ENCODE results near the gene ATP6AP1. TPM values are rescaled to one million over a fixed set of nuclear protein-coding genes. Genes with fewer than 3 reads are reported as not detected.

ATP6AP1 gene
- total and polyA plus RNA-seq, 2 donors (not counting 1 experiment from before 2014, with no cell fraction given), result 47.1 to 57.7 TPM

GRCh38 chrX:154397888-154398667 lies 30.4 kb upstream of the ATP6AP1 start, which contains the start of gene RPL10:
Gene RPL10, plus strand, starts transcription at chrX:154398377. Its CDS starts 143 bp downstream, at chrX:154398520.
- H3K9me3 Mint-ChIP-seq (ENCODE audit: insufficient read depth), result no peaks in the 10 kb centered on the region
- no peak for TF ChIP-seq EZH2 (IDR thresholded peaks at IDR 0.05; ENCODE audit: borderline replicate concordance, insufficient read depth, low read depth, low read length, poor library complexity, severe bottlenecking)
- no peak for TF ChIP-seq CTCF (IDR thresholded peaks at IDR 0.05)
- intact Hi-C loops (cut with micrococcal nuclease), result loop anchor here (5.0 kb wide), 2 partner anchors 94 to 119 kb away; partner anchors contain the start of genes FAM3A and SLC10A3
- H3K9ac ChIP-seq (ENCODE audit: low read length), result peak within 1 kb of the TSS; percentile 86
- WGBS (ENCODE audit: insufficient coverage), result under 1% methylated on average over 58 of the region's 69 CpGs
- peaks cover 12 to 20% of the 10 kb centered on the region in 2 donors for H3K4me1 ChIP-seq (ENCODE audit: control insufficient read depth in 2 of 2, insufficient read depth in 2 of 2, low read length in 2 of 2)
- ATAC-seq (ENCODE audit: low read depth), result peak; percentile 76
- peaks cover 17% of the 10 kb centered on the region for H3K4me1 Mint-ChIP-seq
- peaks cover 0 to 22% of the 10 kb centered on the region in 2 experiments for H3K36me3 ChIP-seq (replicated peaks in 1 of 2; ENCODE audit: control extremely low read depth in 1 of 2, control insufficient read depth in 1 of 2, extremely low read depth in 1 of 2, insufficient read depth in 2 of 2, low read length in 1 of 2)
- no peaks in the 10 kb centered on the region for H3K9me3 ChIP-seq (ENCODE audit: control extremely low read depth in 1 of 3, control insufficient read depth in 2 of 3, insufficient read depth in 1 of 3, low read length in 2 of 3)
- H4K20me1 ChIP-seq (ENCODE audit: control insufficient read depth, insufficient read depth, low read length, poor library complexity, severe bottlenecking), result peaks cover 30% of the 10 kb centered on the region
- ChIA-PET CTCF (interaction anchor here (0.7 to 3.2 kb wide), 12 partner anchors 12 to 135 kb away, joined by 3 to 17 read pairs (median 4); partner anchors contain the start of genes DNASE1L1, FAM3A, FLNA and SLC10A3), POLR2A (interaction anchor here (0.6 to 3.4 kb wide), 20 partner anchors 9 to 977 kb away, joined by 3 to 31 read pairs (median 6); partner anchors contain the start of genes ARHGAP4, ATP6AP1, DNASE1L1 and EMD)
- peak; percentile 94 for DNase-seq
- no peaks in the 10 kb centered on the region for H3K27me3 Mint-ChIP-seq
- H2AFZ ChIP-seq (ENCODE audit: insufficient read depth, low read depth, low read length, poor library complexity, severe bottlenecking), result peak within 1 kb of the TSS; percentile 39
- peak within 1 kb of the TSS; percentile 81 for H3K4me2 ChIP-seq (replicated peaks; ENCODE audit: low read depth, low read length, poor library complexity, severe bottlenecking)
- no peaks in the 10 kb centered on the region for H3K79me2 ChIP-seq (ENCODE audit: control insufficient read depth, insufficient read depth, low read length)
- peak within 1 kb of the TSS; percentile 63 to 96 (median 78) for H3K4me3 ChIP-seq (ENCODE audit: control extremely low read depth in 1 of 5, extremely low read depth in 1 of 5, insufficient read depth in 1 of 5, low read depth in 2 of 5, low read length in 4 of 5)
- peak within 1 kb of the TSS; percentile 99 to 100 for H3K27ac ChIP-seq (ENCODE audit: low read length in 2 of 2)
- peak within 1 kb of the TSS; percentile 99 for H3K27ac Mint-ChIP-seq
- H3K27me3 ChIP-seq (replicated peaks in 1 of 4; ENCODE audit: control extremely low read depth in 1 of 4, control insufficient read depth in 3 of 4, insufficient read depth in 4 of 4, low read length in 3 of 4), result no peaks in the 10 kb centered on the region
- H3K4me3 Mint-ChIP-seq, result peak within 1 kb of the TSS; percentile 99
